NCI-H2107 treated with DMSO at 0.1 percent for 48 hours (cell line): ENCODE measurements around the gene FBXO15.

Experiments
- DNase-seq: peaks from one replicate; lab custom pipeline; 2025; ENCODE audit not compliant: unreplicated experiment; lab: John Stamatoyannopoulos, UW

The FBXO15 gene

GRCh38 chr18:74147779-74148542, at the start of gene FBXO15, which contains the start of gene TIMM21:
Gene FBXO15 (minus strand): TSS chr18:74147834. CDS start chr18:74147785, 49 bp downstream.
Gene TIMM21 (plus strand): TSS chr18:74148523. CDS start chr18:74148809, 286 bp downstream.
- DNase-seq = peak; percentile 96

DNA sequence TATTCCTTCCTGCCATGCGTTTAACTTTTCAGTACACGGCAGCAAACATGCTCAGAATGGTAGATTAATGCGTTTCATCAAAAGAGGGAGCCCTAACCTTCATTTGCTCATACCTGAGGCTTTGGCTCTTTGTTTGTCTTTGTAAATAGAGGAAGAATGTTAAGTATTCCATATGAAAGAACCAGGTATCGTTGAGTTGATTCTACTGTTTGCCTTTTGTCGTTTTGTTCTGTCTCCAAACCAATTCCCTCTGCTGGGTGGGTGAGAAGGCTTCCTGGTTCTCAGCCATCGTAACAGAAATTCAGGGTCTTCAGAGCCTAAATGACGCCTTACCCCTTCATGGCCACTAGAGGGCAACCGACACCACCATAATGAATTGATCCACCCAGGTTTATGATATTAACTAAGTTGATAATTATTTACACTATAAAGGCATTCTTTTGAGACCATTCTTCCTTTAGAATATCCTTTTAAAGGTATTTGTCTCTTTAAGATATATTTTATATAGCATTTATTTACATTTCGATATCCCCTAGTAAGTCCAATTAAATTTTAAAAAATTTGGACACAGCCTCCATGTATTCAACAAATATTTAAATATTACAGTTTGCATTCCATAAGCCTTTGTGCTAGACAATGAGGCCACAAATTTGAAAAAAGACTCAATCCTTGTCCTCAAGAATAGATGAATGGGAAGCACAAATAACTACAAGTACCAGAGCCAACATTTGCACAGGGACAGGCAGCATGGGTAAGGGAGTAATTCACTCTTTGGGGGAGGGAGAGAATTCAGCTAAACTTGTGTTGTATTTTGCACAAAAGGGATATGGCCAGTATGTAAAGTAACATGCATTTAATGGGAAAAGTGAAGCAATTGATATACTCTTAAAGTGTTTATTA, 48.8 kb upstream of the FBXO15 start:
- peak; percentile 86 for DNase-seq

DNA sequence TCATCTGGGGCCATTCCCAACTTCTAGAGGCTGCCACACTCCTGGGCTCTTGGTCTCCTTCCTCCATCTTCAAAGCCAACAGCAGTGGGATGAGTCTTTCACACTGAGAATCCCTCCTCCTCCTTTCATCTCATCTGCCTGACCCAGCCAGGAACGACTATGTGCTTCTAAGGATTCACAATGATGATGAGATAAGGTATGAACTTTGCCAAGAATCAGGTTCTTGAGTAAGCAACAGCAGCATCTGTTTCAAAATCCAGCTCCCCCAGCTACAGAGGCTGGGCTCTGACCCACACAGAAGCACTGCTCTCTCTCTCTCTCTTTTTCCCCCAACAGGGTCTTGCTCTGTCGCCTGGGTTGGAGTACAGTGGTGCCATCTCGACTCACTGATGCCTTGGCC, 47.1 kb upstream of the FBXO15 start:
- DNase-seq = no peak

DNA sequence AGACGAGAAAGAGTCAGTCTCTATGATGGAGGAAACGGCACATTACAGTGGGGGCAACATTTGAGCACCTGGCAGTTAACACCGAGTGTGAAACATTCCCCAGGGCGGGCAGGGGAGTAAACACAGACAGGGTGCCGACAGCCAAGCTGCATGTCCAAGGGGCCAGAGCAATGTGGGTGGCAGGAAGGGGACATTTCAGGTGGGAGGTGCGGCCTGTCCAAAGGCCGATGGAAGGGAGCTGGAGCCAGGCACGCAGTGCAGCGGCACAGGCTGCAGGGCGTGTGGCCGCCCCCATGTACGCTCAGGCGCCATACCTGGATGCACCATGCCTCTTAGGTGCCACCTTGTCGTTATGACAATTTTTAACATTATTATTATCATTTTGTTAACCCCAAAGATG, 43.9 kb upstream of the FBXO15 start:
- DNase-seq = no peak

- peak; percentile 22 for DNase-seq
Observed at GRCh38 chr18:74190086-74190485, 42.5 kb upstream of the FBXO15 start.

- no peak for DNase-seq
Observed at GRCh38 chr18:74186661-74187060, 39.0 kb upstream of the FBXO15 start.

GRCh38 chr18:74185860-74186259, 38.2 kb upstream of the FBXO15 start:
- no peak for DNase-seq

GRCh38 chr18:74184875-74185274, 37.2 kb upstream of the FBXO15 start:
- DNase-seq = no peak

DNA sequence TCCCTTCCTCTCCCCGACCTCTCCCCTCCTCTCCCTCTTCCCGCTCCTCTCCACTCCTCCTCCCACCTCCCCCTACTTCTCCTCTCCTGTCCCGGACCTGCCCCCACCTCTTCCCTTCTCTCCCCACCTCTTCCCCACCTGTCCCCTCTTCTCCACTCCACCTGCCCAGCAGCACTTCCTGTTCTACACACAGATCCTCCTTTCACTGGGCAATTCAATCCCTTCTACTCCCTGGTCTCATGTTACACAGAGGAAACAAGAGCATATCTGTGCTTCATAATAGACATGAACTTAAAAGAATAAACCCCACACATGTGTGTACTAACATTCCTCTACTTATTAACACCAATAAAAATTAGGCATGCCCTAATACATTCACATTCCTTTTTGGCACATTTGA, 35.5 kb upstream of the FBXO15 start:
- DNase-seq = peak; percentile 96

DNA sequence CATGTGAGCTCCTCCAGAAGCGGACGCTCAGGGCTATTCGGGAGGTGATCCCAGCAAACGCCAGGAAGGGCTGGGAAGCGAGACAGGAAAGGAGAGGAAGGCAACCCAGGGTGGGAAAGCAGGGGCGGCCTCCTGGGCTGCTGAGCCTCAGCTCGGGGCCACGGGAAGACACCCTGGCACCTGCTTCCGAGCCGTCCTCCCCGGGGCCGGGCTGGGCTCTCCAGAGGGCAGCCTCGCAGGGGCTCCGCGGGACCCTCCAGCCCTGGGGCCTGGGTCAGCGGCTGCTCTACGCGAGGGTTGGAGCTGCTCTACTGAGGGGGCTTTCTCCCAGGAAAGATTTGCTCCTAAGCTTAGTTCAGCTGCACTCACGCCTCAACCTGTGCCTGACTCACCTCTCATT, 34.7 kb upstream of the FBXO15 start:
- no peak for DNase-seq

DNA sequence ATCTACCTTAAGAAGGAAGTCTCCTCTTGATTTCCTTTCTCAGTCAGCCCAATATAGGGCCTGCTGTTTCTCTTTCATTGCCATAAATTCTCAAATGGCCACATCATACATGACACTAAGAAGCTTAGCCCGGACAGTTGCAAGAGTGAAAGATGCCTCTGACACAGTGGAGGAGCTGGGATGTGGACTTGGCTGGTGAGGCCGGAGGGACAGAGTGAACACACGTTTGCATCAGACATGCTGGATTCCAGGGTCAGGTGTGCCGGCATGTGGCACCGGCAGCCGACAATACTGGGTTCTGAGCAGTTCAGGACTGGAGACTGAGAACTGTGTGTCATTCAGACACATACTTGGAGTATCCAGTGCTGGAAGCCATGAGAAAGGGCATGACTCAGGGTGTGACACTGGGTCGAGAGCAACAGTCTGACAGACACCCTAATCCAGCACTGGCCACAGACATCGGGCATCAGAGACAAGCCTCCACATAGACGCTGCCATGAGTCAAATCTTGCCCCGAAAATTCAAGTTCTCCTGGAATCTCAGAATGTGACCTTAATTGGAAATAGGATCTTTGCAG, 32.1 kb upstream of the FBXO15 start:
- no peak for DNase-seq

GRCh38 chr18:74178884-74179283, 31.2 kb upstream of the FBXO15 start:
- DNase-seq = no peak

DNA sequence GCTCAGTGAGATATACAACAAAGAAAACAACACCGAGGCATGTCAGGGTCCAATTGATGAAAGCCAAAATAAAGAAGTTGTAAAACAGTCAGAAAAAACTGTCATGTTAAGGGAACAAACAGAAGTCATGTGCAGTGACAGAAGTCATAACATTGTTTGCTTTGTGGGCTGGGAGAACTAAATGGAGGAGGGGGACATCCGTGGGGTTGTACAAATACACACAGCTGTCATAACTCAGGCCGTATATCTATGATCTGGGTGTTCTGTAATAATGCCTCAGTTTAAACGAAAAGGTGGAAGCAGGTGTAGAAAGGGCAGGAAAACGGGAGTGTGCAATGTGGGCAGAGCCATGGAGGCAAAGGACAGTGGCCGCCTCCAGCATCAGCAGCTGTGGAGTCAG, 28.0 kb upstream of the FBXO15 start:
- no peak for DNase-seq

DNA sequence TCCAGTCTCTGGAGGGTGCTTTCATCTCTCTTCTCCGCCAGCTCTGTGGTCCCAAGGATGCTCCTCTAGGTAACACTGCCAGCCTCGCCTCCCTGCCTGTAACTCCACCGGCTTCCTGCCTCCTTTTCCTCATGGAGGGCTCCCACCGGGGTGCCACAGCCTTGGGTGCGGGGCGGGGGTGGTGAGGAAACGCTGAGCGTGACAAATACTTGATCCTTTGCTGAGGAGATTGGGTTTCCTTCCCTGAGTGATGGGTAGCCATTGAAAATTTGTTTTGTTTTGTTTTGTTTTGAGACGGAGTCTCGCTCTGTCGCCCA, 25.8 kb upstream of the FBXO15 start:
- DNase-seq = no peak

DNA sequence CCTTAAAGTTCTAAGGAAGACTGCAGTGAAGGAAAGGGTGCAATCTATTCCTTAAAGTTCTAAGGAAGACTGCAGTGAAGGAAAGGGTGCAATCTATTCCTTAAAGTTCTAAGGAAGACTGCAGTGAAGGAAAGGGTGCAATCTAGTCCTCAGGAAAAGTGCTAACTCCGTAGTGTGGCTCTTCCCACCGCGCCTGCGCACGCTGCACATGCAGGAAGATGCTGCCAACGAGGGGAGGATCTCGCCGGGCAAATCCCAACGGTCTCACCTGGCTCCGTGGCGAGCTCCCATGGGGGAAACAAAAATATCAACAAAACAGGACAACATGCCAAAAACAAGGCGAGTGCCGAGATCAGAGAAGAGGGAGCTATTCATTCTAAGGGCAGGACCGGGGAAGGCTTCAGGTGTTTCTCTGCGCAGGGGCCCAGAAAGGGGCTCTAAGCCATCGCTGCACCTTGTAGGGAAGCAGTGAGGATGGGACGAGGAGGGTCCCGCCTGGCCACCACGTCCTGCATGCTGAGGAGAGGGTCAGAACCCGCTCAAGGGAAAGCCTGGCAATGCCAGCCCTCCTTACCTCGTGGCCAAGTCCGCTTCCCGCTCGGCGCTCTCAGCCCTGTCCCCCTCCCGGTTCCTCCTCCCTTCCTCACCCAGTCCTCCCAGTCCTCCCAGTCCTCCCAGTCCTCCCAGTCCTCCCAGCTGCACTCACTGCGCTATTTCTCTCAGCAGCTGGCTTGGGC, 25.2 kb upstream of the FBXO15 start:
- peak; percentile 26 for DNase-seq

DNA sequence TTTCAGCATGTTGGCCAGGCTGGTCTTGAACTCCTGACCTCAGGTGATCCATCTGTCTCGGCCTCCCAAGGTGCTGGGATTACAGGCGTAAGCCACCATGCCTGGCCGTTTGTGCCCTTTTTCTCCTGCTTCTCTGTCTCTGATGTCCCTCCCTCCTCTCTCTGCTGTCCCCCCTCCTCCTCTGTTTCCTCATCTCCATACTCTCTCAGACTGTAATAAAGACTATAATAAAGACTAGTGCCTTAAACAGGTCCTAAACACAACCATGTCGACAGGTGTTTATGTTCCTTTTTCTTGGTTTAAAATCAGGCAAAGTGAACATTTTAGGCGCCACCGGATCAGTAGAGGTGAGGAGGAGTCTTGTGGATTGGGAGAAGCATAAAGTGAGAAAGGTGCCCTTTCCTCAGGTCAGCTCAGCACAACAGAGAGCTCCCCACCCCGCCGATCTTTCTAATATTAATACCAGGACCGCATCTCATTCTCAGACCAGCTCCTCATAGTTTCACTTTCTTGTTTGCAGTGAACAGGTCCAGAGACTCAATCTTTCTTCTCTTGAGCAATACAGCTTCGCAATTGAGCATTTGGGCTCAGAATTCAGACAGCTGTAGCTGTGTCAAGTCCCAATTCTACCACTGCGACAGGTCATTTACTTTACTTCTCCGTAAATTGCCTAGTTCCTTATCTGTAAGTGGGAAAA, 24.4 kb upstream of the FBXO15 start:
- DNase-seq = no peak

- no peak for DNase-seq
Observed at GRCh38 chr18:74166386-74166785, 18.8 kb upstream of the FBXO15 start.

DNA sequence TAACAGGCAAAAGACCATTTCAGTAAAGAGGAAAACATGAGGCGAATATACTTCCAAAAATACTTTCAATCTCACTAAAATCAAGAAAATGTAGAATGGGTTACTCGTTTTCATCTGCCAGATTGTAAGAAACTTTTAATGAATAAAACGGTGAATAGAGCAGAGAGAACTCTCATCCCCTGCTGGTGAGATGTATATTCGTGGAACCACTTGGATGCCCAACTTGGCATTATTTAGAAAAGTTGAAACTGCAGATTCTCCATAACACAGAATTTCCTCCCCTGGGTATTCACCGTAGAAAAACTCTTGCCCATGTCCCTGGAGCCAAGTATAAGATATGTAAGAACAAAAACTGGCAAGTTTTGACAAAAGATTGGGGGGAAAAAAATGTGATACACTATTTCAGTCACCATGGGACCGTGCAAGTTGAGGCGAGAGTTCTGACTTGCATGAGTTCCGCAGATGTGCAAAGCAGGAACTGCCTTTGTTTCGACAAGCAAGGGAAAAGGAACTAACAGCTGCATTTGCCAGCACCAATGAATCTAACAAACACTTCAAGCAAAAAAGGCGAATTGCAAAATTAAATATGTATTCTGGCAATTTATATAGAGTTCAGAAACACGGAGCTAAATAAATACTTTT, 15.5 kb upstream of the FBXO15 start:
- no peak for DNase-seq

DNA sequence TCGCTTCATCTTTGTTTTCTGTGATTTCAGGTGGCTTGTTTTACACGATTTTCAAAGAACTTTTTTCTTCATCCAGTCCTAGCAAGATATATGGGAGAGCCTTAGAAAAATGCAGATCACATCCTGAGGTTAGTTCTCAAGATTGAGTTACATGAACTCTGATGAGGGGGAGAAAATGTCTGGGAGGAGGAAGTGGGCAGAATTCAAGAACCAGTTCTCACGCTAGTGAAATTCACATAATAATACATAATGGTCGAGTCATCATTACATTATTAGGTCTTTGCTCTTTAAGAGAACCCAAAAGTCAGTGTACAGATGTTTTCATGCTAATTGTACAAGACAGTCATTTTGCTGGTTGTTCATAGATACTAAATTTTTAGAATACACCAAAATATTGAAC, 7.6 kb upstream of the FBXO15 start:
- no peak for DNase-seq

DNA sequence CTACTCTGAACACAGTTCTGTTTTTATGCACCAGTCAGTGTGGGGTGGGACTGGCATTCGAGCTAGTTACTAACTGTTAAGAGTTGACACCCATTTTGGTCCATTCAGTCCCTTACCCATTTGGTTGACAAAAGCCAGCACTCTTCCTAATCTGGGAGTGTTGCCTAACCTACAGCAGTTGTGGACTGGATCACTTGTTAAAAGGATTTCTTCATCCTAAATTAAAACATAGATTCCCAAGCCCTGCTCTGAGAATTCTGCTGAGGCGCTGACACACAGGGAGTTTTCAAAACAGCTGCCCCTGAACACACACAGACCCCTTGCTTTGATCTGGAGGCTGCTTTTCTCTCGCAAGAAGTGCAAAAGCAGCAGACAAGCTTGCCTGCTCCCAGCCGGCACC, 7.1 kb upstream of the FBXO15 start:
- DNase-seq = no peak
